Measurements from ENCODE around the gene CENPL.

CENPL gene, protein sequence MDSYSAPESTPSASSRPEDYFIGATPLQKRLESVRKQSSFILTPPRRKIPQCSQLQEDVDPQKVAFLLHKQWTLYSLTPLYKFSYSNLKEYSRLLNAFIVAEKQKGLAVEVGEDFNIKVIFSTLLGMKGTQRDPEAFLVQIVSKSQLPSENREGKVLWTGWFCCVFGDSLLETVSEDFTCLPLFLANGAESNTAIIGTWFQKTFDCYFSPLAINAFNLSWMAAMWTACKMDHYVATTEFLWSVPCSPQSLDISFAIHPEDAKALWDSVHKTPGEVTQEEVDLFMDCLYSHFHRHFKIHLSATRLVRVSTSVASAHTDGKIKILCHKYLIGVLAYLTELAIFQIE

DNA sequence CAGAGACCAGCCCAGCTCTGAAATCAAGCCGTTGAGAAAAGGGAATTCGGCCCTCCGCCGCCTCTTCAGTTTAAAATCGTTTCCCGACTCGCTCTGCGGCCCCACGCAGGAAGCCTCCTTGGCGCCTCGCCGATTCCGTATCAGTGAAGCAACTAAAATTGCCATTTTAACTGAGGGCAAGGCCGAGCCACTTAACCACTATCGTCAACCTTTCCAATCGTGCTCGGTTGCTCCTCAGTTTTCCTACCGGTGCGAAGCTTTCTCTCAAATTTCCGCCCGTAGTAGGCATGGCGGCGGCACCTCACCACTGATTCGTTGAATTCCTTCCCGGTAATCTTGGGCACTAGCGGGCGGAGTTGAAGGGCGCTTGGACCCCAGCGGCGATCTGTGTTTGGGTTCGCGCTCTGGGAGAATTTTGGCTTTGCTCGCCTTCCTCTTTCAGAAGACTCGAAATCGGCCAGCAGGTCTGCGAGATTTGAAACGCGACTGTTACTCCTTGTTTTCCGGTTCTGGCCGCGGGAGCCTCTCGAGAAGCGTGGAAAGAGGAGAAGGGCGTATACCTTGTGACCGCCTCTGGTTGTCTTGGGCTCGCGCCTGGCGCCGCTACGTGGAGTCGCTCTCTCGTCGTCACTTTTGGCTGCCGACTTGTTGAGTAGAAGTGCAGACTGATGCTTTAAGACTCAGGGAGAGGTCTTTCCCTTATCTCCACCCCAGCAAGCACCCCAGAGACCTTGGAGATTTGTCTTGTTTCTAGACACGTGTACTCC, at the start of gene CENPL, which contains the start of gene DARS2:
TSS of gene CENPL (minus strand) at position 569 of the 767 bp plus-strand sequence. CDS start 13,584 bp downstream, outside the sequence.
TSS of gene DARS2 (plus strand) at position 359 of the 767 bp plus-strand sequence. CDS start 557 bp downstream, outside the sequence.
- 0 out of 2 replicates have a peak, but pooled peaks cover 2% of the 10 kb centered on the region for H3K36me3 ChIP-seq (ENCODE audit: insufficient read depth, low read length)
- no peaks in the 10 kb centered on the region for H3K9me3 ChIP-seq (ENCODE audit: control insufficient read depth, insufficient read depth, low read length)
- H3K4me1 ChIP-seq (ENCODE audit: insufficient read depth, low read length) = no peaks in the 10 kb centered on the region
- peak within 1 kb of the TSS; percentile 95 for H3K9ac ChIP-seq (ENCODE audit: low read depth, low read length)

DNA sequence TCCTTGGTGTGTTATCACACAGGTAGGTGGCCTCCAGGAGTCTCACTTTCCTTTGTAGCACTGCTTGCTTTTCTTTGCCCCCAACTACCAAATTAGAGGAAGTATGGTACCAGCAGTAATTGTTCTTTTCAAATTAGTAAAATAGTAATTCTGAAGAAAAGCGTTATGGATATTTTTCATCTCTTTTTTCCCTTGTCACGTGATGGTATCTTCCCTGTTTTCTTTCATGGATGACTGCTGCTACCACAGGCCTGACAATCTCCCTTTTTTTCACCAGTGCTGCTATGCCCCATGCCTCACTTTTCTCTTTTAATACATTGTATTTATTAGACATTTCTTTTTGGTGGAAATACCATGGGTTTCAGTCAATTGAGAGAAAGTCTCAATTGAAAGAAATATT, 46.8 kb upstream of the CENPL start:
- H3K9ac ChIP-seq (ENCODE audit: low read depth, low read length) = no peak overlapping the region
- H3K9me3 ChIP-seq (ENCODE audit: control insufficient read depth, insufficient read depth, low read length) = no peaks in the 10 kb centered on the region
- H3K36me3 ChIP-seq (ENCODE audit: insufficient read depth, low read length) = peaks cover 21% of the 10 kb centered on the region
- H3K4me1 ChIP-seq (ENCODE audit: insufficient read depth, low read length) = peaks cover 4% of the 10 kb centered on the region

DNA sequence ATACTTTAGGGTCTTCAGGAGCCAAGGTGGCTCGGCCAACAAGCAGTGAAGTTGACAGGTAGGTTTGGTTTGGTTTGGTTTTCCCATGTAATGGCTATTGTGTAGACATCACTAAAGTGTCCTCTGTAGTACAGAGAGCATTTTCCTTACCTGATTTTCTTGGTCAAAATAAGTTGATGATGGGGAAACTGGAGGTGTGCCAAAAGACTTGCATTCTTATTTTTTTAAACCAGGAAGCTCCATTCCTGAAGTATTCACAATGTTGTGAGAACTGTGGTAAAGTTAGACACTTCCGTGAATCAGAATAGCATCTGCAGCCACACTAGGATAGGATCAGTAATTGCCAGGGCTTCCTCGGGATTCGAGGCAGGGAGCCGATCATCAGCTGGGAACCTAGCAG, 46.4 kb upstream of the CENPL start:
- Histone ChIP-seq H3K4me1 (ENCODE audit: insufficient read depth, low read length) (peaks cover 4% of the 10 kb centered on the region), H3K9me3 (ENCODE audit: control insufficient read depth, insufficient read depth, low read length) (no peaks in the 10 kb centered on the region), H3K36me3 (ENCODE audit: insufficient read depth, low read length) (peaks cover 25% of the 10 kb centered on the region), H3K9ac (ENCODE audit: low read depth, low read length) (no peak overlapping the region)

DNA sequence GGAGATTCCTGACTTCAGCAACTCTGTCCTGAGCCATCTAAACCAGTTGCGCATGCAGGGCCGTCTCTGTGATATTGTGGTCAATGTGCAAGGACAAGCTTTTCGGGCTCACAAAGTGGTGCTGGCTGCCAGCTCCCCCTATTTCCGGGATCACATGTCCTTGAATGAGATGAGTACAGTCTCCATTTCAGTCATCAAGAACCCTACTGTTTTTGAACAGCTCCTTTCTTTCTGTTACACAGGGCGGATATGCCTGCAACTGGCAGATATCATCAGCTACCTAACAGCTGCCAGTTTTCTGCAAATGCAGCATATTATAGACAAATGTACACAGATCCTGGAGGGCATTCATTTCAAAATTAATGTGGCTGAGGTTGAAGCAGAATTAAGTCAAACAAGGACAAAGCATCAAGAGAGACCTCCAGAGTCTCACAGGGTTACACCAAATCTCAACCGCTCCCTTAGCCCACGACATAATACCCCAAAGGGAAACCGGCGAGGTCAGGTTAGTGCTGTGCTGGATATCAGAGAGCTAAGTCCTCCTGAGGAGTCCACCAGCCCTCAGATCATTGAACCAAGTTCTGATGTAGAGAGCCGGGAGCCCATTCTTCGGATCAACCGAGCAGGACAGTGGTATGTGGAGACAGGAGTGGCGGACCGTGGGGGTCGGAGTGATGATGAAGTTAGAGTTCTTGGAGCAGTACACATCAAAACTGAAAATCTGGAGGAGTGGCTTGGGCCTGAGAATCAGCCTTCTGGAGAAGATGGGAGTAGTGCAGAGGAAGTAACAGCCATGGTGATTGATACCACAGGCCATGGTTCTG, 45.8 kb upstream of the CENPL start:
- no peak overlapping the region for H3K9ac ChIP-seq (ENCODE audit: low read depth, low read length)
- H3K4me1 ChIP-seq (ENCODE audit: insufficient read depth, low read length) = peaks cover 6% of the 10 kb centered on the region
- H3K9me3 ChIP-seq (ENCODE audit: control insufficient read depth, insufficient read depth, low read length) = no peaks in the 10 kb centered on the region
- H3K36me3 ChIP-seq (ENCODE audit: insufficient read depth, low read length) = peaks cover 31% of the 10 kb centered on the region

DNA sequence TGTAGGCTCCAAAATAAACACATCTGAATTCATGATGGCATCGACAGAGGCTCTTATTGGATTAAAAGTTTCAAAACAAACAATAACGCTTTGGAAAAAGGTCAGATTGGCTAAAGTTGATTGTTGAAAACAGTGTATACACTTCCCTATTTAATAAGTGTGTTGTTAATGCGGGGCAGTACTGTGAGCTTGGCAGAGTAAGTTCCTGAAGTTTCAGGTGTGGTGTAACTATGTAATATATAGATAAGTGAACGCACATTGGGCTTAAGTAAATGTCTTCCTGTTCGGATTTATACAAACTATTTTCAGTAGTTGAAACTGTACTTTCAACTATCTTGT, 44.3 kb upstream of the CENPL start:
- Histone ChIP-seq H3K9ac (ENCODE audit: low read depth, low read length) (peak overlapping the region; percentile 70), H3K4me1 (ENCODE audit: insufficient read depth, low read length) (peaks cover 9% of the 10 kb centered on the region), H3K9me3 (ENCODE audit: control insufficient read depth, insufficient read depth, low read length) (no peaks in the 10 kb centered on the region), H3K36me3 (ENCODE audit: insufficient read depth, low read length) (peaks cover 46% of the 10 kb centered on the region)

DNA sequence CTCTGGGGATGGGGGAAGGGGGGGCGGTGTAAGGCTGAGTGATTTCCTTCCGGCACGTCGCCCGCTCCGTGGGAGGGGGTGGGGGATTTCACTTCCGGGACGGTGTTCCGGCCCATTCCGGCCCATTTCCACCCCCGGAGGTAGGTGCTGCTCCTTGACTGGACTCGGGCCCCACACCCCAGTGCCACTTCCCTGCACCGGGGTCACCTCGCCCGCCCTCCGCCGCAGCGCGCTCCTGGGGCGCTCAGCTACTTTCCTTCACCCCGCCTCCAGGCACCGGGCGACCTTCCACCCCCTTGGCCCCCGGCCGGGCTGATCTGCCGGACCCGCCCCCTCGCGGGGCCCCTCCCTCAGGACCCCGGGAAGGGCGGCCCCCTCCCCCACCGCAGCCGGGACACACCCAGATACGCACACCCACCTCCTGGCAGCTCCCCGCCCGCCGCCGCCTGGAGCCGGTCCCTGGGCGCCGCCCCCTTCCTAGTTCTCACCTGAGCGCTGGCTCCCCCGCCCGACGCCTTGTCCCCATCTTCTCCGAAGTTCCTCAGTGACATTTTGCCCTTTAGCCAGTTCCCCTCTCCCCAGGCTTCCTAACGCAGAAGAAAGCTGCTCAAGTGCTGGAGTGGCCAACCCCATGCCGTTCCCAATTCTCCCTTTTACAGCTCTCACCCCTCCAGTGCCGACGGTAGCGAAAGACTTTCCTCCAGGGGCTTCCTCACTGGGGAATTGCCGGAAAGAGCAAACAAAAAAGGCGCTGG, 43.8 kb upstream of the CENPL start, which contains the start of gene ZBTB37:
TSS of gene ZBTB37 (plus strand) at position 115 of the 755 bp plus-strand sequence. CDS start 1,846 bp downstream, outside the sequence.
- Histone ChIP-seq H3K36me3 (ENCODE audit: insufficient read depth, low read length) (peaks cover 51% of the 10 kb centered on the region), H3K9ac (ENCODE audit: low read depth, low read length) (peak within 1 kb of the TSS; percentile 74), H3K9me3 (ENCODE audit: control insufficient read depth, insufficient read depth, low read length) (no peaks in the 10 kb centered on the region), H3K4me1 (ENCODE audit: insufficient read depth, low read length) (peaks cover 9% of the 10 kb centered on the region)

DNA sequence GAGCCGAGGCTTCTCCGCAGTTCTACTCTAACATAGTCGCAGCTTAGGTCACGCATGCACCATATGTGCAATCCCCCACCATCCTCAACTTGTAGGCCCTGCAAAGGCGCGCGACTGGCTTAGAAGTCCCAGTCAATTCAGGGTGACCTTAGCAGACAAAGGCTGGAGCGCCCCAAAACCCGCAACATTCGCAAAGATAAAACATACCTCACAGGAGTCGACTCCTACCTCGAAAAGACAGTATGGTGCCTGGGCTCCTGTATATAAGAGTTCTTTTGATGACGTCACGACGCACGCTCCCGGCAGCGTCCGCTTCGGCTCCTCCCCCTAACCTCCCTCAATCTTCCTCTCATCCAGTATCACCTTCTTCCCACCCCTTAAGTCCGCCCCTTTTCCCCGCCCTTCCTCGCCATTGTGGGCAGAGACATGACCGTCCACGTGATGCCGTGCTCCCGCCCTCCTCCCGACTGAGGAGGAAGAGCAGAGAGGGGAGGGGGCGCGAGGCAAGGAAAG, 43.1 kb upstream of the CENPL start, which contains the start of gene GAS5:
TSS of gene GAS5 (minus strand) at position 237 of the 513 bp plus-strand sequence.
- Histone ChIP-seq H3K36me3 (ENCODE audit: insufficient read depth, low read length) (peaks cover 53% of the 10 kb centered on the region), H3K9ac (ENCODE audit: low read depth, low read length) (peak within 1 kb of the TSS; percentile 74), H3K4me1 (ENCODE audit: insufficient read depth, low read length) (peaks cover 9% of the 10 kb centered on the region), H3K9me3 (ENCODE audit: control insufficient read depth, insufficient read depth, low read length) (no peaks in the 10 kb centered on the region)

DNA sequence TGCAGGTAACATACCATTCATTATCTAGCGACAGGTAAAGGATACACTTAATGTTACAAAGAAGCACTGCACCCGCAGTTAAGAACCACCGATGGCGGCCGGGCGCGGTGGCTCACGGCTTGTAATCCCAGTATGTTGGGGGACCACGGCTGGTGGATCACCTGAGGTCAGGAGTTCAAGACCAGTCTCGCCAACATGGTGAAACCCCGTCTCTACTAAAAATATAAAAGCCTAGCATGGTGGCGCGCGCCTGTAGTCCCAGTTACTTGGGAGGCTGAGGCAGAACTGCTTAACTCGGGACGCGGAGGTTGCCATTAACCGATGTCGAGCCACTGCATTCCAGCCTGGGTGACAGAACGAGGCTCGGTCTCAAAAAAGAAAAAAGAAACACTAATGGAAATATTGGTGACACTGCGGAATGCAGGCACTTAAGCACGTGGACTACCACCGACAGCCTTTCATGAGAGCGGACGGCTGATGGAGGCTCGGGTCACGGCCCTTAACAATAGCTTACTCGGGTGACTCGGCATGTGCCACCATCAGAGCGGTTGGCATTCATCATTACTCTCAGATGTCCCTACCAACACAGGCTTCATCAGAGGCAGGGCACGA, 42.6 kb upstream of the CENPL start:
- Histone ChIP-seq H3K4me1 (ENCODE audit: insufficient read depth, low read length) (peaks cover 9% of the 10 kb centered on the region), H3K9me3 (ENCODE audit: control insufficient read depth, insufficient read depth, low read length) (no peaks in the 10 kb centered on the region), H3K9ac (ENCODE audit: low read depth, low read length) (peak overlapping the region; percentile 74), H3K36me3 (ENCODE audit: insufficient read depth, low read length) (peaks cover 53% of the 10 kb centered on the region)

DNA sequence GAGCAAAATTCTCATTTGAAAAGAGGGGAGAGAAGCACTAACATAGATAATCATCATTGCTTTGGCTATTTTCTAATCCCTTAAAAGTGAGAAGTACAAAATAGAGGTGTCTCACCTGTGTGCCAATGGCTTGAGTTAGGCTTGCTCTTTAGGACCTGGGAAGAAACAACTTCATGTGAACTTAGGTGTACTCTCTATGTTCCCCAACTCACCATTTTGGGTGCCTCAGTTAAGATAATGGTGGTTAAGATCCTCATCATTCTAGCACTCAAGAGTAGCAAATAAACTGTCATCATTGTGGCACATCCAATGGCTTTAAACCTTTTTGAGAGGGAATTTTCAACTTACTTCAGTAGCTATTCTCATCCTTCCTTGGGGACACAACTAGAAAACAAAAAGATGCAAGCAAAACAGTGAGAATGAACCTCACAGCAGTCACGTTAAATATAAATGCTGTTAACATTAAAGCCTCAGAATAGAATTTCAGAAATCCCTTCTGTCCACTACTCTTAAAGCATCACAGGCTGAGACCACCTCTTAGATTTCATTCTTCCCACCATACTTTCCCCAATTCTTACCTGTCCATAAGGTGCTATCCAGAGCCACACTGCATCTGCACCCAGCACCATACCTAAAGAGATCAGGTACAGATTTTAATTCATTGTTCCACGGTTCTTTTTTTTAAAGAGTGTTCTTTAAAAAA, 41.9 kb upstream of the CENPL start:
- Histone ChIP-seq H3K9me3 (ENCODE audit: control insufficient read depth, insufficient read depth, low read length) (no peaks in the 10 kb centered on the region), H3K36me3 (ENCODE audit: insufficient read depth, low read length) (peaks cover 53% of the 10 kb centered on the region), H3K9ac (ENCODE audit: low read depth, low read length) (peak overlapping the region; percentile 74), H3K4me1 (ENCODE audit: insufficient read depth, low read length) (peaks cover 9% of the 10 kb centered on the region)

DNA sequence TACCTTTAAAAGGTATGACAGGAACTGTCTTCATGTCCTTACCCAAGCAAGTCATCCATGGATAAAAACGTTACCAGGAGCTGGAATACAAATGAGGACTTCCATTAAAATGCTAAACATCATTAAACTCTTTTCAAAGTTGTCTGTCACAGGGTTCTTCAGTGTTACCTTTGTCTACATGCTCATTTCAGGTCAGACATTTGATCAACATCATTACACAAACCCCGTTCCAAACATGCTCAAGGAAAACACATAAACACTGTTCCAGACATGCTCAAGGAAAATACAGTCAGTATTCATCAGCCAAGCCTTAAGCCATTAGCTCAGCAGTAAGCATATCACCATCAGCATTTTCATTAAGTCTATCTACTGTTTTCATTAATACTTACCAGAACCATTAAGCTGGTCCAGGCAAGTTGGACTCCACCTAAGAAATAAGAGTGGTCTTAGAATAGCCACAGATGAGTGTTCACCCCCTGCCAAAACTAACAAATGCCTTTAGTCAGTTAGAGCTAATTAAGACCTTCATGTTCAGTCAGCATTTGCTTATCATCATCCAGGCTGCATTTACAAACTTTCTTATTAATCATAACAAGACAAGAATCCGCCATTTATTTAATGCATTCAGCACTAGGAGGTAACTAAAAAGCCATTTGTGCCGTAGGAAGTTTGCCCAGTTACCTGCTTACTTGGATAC, 40.9 kb upstream of the CENPL start:
- Histone ChIP-seq H3K9me3 (ENCODE audit: control insufficient read depth, insufficient read depth, low read length) (no peaks in the 10 kb centered on the region), H3K36me3 (ENCODE audit: insufficient read depth, low read length) (peaks cover 46% of the 10 kb centered on the region), H3K4me1 (ENCODE audit: insufficient read depth, low read length) (peaks cover 9% of the 10 kb centered on the region), H3K9ac (ENCODE audit: low read depth, low read length) (peak overlapping the region; percentile 74)

DNA sequence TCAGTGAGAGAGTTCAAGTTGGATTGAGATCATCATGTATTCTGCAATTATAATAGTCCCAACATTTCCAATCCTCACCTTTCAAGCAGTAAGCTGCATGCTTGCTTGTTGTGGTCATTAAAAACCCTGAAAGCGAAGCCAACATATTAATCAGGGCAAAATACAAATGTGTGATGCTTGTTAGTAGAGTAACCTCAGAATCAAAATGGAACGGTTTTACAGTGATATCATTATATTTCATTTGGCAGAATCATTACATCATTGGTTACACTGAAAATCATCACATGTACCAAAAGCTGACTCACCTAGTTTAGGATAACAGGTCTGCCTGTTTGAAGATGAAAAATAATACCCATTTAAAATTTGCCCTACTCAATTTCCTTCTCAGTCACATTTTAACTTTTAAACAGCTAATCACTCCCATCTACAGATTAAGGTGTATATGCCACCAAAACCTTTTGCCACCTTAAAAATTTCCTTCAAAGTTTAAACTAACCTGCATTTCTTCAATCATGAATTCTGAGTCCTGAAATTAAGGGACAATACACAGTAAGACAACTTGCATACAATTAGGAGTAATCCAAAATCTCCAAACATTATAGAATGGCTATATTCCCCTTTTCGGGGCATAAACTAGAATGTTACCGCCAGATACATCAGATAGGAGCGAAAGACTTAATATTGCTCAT, 39.6 kb upstream of the CENPL start:
- peaks cover 43% of the 10 kb centered on the region for H3K36me3 ChIP-seq (ENCODE audit: insufficient read depth, low read length)
- no peaks in the 10 kb centered on the region for H3K9me3 ChIP-seq (ENCODE audit: control insufficient read depth, insufficient read depth, low read length)
- H3K4me1 ChIP-seq (ENCODE audit: insufficient read depth, low read length) = peaks cover 7% of the 10 kb centered on the region
- no peak overlapping the region for H3K9ac ChIP-seq (ENCODE audit: low read depth, low read length)

Measured in ES-I3 (cell line).